ENCODE measurements around the gene HPCAL1. TPM values are rescaled to one million over a fixed set of nuclear protein-coding genes. Genes with fewer than 3 reads are reported as not detected.
"Not testable (repeated sequence)": the region's sequence is repeated elsewhere in the genome, so short reads cannot be mapped to it uniquely, and the experiment has no call there.

The HPCAL1 gene
- total RNA-seq, 1 donor from 2014 or later = 3.7 TPM

GRCh38 chr2:10293603-10294002, 9.1 kb upstream of the HPCAL1 start:
- no peaks in the 10 kb centered on the region for H3K36me3 Mint-ChIP-seq
- peaks cover 7% of the 10 kb centered on the region for H3K4me1 Mint-ChIP-seq
- H2AFZ ChIP-seq (replicated peaks) = no peak overlapping the region
- no peak overlapping the region for H3K27ac ChIP-seq
- no peaks in the 10 kb centered on the region for H3F3A ChIP-seq (ENCODE audit: low read depth)
- H3K27me3 ChIP-seq = no peaks in the 10 kb centered on the region
- H3K4me2 ChIP-seq = no peak overlapping the region
- H3K36me3 ChIP-seq = no peaks in the 10 kb centered on the region
- no peak for DNase-seq (ENCODE audit: low spot score)
- H3K27me3 Mint-ChIP-seq (ENCODE audit: insufficient read depth, low read depth) = peaks cover 22% of the 10 kb centered on the region
- peaks cover 6% of the 10 kb centered on the region for H3K9me3 ChIP-seq (ENCODE audit: low read depth)
- no peak overlapping the region for H3K4me3 ChIP-seq
- H3K9me3 Mint-ChIP-seq = peaks cover 13% of the 10 kb centered on the region
- no peak overlapping the region for H3K27ac Mint-ChIP-seq
- no peaks in the 10 kb centered on the region for H3K79me2 ChIP-seq (ENCODE audit: low read depth)
- TF ChIP-seq EZH2phosphoT487 (IDR thresholded peaks at IDR 0.05) (no peak), EZH2 (IDR thresholded peaks at IDR 0.05) (no peak), CTCF (IDR thresholded peaks at IDR 0.05) (no peak)
- no peak overlapping the region for H3K4me3 Mint-ChIP-seq
- no peaks in the 10 kb centered on the region for H3K4me1 ChIP-seq
- no peaks in the 10 kb centered on the region for H4K20me1 ChIP-seq (ENCODE audit: low read depth)
- H3K9ac ChIP-seq = no peak overlapping the region

GRCh38 chr2:10294077-10294476, 8.6 kb upstream of the HPCAL1 start:
- H3F3A ChIP-seq (ENCODE audit: low read depth) = no peaks in the 10 kb centered on the region
- peaks cover 7% of the 10 kb centered on the region for H3K4me1 Mint-ChIP-seq
- TF ChIP-seq EZH2 (IDR thresholded peaks at IDR 0.05) (no peak), CTCF (IDR thresholded peaks at IDR 0.05) (no peak), EZH2phosphoT487 (IDR thresholded peaks at IDR 0.05) (no peak)
- peaks cover 18% of the 10 kb centered on the region for H3K9me3 Mint-ChIP-seq
- no peaks in the 10 kb centered on the region for H3K36me3 ChIP-seq
- H3K27ac ChIP-seq = no peak overlapping the region
- no peak overlapping the region for H3K9ac ChIP-seq
- peaks cover 4% of the 10 kb centered on the region for H3K36me3 Mint-ChIP-seq
- no peak overlapping the region for H3K4me2 ChIP-seq
- H3K27me3 Mint-ChIP-seq (ENCODE audit: insufficient read depth, low read depth) = peaks cover 26% of the 10 kb centered on the region
- no peak overlapping the region for H3K4me3 ChIP-seq
- H3K27me3 ChIP-seq = no peaks in the 10 kb centered on the region
- no peak overlapping the region for H3K4me3 Mint-ChIP-seq
- H3K79me2 ChIP-seq (ENCODE audit: low read depth) = no peaks in the 10 kb centered on the region
- no peak for DNase-seq (ENCODE audit: low spot score)
- peaks cover 6% of the 10 kb centered on the region for H3K9me3 ChIP-seq (ENCODE audit: low read depth)
- no peaks in the 10 kb centered on the region for H3K4me1 ChIP-seq
- no peaks in the 10 kb centered on the region for H4K20me1 ChIP-seq (ENCODE audit: low read depth)
- no peak overlapping the region for H2AFZ ChIP-seq (replicated peaks)
- H3K27ac Mint-ChIP-seq = no peak overlapping the region

GRCh38 chr2:10295649-10296048, 7.1 kb upstream of the HPCAL1 start:
- not testable (repeated sequence) for H3K27ac ChIP-seq; H3F3A ChIP-seq (ENCODE audit: low read depth); H3K36me3 ChIP-seq; H4K20me1 ChIP-seq (ENCODE audit: low read depth); DNase-seq (ENCODE audit: low spot score); H3K9ac ChIP-seq; H3K9me3 ChIP-seq (ENCODE audit: low read depth); H3K4me1 ChIP-seq; H3K4me2 ChIP-seq; H3K79me2 ChIP-seq (ENCODE audit: low read depth); H3K27ac Mint-ChIP-seq; H2AFZ ChIP-seq (replicated peaks); H3K36me3 Mint-ChIP-seq; H3K27me3 ChIP-seq; H3K4me3 Mint-ChIP-seq; H3K4me3 ChIP-seq
- Mint-ChIP-seq H3K9me3 (peaks cover 26% of the 10 kb centered on the region), H3K4me1 (peaks cover 11% of the 10 kb centered on the region), H3K27me3 (ENCODE audit: insufficient read depth, low read depth) (peaks cover 23% of the 10 kb centered on the region)

- Mint-ChIP-seq H3K4me1 (peaks cover 15% of the 10 kb centered on the region), H3K9me3 (peaks cover 26% of the 10 kb centered on the region), H3K4me3 (no peak overlapping the region), H3K27ac (no peak overlapping the region), H3K36me3 (peaks cover 5% of the 10 kb centered on the region), H3K27me3 (ENCODE audit: insufficient read depth, low read depth) (peaks cover 23% of the 10 kb centered on the region)
- no peak overlapping the region for H3K27ac ChIP-seq
- H3F3A ChIP-seq (ENCODE audit: low read depth) = peaks cover 1% of the 10 kb centered on the region
- H3K4me2 ChIP-seq = no peak overlapping the region
- DNase-seq (ENCODE audit: low spot score) = no peak
- H4K20me1 ChIP-seq (ENCODE audit: low read depth) = no peaks in the 10 kb centered on the region
- no peak overlapping the region for H3K9ac ChIP-seq
- no peaks in the 10 kb centered on the region for H3K27me3 ChIP-seq
- no peak overlapping the region for H2AFZ ChIP-seq (replicated peaks)
- no peak for TF ChIP-seq EZH2 (IDR thresholded peaks at IDR 0.05)
- no peak for TF ChIP-seq CTCF (IDR thresholded peaks at IDR 0.05)
- TF ChIP-seq EZH2phosphoT487 (IDR thresholded peaks at IDR 0.05) = no peak
- no peak overlapping the region for H3K4me3 ChIP-seq
- H3K36me3 ChIP-seq = no peaks in the 10 kb centered on the region
- H3K4me1 ChIP-seq = no peaks in the 10 kb centered on the region
- H3K79me2 ChIP-seq (ENCODE audit: low read depth) = no peaks in the 10 kb centered on the region
- peaks cover 6% of the 10 kb centered on the region for H3K9me3 ChIP-seq (ENCODE audit: low read depth)
Measured at GRCh38 chr2:10296142-10296541, 6.6 kb upstream of the HPCAL1 start.

Data from neural progenitor cell (in vitro differentiated cells).